ENCODE measurements around the gene PRKCA.
"Not testable (repeated sequence)": the region's sequence is repeated elsewhere in the genome, so short reads cannot be mapped to it uniquely, and the experiment has no call there.

PRKCA gene

DNA sequence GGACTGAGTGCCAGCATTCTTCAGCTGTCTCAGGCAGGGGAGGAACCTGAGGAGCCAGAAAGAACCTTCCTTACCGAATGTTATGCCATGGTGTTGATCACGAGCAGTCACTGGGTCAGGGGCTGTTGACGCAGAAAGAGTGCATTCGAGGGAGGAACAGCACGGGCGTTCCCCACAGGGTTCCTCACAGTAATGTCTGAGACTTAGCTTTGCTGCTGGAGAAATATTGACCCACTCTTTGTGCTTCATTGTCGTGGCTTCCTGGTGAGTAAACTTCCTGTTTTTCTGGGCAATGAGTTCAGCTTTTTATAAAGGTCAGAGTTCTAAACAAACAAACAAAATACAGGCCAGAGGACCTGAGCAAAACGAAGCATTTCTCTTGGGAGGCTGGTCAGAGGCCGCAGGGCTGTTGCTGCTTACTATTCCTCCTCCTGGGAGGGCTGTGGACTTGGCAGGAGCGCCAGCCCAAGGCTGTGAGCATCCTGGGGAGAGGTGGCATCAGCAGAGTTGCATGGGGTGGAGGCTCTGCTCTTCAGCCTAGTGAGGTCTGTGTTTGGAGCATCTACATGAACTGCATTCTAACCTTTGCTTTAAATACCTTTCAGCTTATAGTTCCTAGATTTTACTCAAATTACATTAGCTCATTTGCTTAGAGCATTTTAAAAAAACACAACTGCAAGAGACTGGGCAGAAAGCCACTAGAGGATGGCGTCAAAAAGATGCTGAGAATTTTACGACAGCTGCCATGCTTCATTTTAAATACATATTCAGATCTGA, 389.4 kb downstream of the PRKCA start:
- peak; percentile 67 to 80 for DNase-seq

- no peak for DNase-seq
These were observed 389.9 kb downstream of the PRKCA start for GRCh38 chr17:66692421-66692690.

GRCh38 chr17:66695098-66695497, 392.7 kb downstream of the PRKCA start:
- DNase-seq, result no peak

DNA sequence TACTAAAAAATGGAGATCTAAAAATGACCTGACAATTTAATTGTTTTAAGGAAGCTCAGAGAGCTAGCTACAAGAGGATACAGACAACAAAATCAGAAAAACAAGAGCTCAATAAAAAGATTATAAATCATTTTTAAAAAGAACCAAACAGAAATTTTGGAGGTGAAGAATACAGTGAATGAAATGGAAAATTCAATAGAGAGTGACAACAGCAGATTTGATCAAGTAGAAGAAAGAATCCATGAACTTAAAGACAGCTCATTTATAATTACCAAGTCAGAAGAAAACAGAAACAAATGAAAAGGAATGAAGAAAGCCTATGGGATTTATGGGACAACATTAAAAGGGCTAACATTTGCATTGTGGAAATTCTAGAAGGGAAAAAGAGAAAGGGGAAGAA, 395.9 kb downstream of the PRKCA start:
- no peak for DNase-seq

DNA sequence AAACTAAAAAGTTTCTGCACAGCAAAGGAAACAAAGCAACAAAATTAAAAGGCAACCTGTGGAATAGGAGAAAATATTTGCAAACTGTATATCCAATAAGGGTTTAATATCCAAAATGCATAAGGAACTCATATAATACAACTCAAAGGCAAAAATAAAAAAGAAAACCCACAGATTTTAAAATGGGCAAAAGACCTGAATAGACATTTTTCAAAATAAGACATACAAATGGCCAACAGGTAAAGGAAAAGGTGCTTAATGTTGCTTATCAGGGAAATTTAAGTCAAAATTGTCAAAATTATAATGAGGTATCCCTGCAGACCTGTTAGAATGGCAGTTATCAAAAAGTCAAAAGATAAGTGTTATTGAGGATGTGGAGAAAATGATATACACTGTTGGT, 399.0 kb downstream of the PRKCA start:
- no peak for DNase-seq

DNA sequence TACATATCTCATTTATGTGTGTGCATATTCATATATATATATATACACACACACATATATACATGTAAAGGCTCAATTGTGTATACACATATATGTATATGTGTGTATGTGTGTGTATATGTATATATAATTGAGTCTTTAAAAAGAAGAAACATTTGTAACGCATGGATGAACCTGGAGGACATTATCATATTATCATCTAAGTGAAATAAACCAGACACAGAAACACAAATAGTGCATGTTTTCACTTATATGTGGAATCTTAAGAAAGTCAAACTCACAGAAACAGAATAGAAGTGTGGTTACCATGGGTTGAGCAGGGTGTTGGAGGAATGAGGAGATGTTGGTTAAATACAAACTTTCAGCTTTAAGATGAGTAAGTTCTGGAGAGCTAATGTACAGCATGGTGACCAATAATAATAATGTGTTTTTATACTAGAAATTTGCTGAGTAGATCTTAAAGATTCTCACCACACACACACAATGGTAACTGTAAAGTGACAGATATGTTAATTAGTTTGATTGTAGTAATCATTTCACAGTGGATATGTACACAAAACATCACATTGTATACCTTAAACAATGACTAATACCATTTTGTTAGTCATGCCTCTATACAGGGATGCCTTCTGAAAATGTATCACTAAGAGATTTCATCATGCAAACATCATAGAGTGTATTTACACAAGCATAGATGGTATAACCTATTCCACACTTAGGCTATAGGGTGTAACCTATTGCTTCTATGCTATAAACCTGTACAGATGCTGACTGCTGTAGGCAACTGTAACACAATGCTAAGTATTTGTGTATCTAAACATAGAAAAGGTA, 399.9 kb downstream of the PRKCA start:
- no peak for DNase-seq

DNA sequence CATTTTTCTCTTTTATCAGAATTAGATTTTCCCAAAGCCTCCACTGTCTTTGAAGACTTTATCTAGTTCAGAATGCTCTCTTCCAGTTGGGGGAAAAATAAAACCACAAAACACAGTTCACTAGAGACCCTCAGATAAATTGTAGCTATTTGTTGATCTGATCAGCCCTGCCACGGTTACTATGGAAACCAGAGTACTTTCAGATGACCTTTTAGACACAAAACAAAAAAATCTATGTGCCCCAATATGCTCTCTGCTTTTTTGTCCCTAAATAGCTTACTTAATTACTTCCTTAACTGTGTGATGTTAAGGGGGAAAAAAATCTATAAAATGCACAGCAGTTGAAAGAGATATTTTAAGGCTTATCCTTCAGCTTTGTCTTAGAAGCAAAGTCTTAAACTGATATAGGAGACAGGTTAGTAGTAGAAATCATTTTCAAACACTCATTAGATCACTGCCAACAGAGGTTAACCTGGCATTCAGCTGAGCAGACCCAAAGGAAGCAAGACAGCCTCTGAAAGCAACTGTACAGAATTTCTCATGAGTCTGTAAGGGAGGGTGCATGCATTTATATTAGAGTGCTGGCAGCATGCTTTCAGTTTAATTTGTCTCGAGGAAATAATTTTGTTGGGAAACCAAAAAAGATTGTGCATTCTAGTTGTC, 402.6 kb downstream of the PRKCA start:
- DNase-seq, result no peak

DNA sequence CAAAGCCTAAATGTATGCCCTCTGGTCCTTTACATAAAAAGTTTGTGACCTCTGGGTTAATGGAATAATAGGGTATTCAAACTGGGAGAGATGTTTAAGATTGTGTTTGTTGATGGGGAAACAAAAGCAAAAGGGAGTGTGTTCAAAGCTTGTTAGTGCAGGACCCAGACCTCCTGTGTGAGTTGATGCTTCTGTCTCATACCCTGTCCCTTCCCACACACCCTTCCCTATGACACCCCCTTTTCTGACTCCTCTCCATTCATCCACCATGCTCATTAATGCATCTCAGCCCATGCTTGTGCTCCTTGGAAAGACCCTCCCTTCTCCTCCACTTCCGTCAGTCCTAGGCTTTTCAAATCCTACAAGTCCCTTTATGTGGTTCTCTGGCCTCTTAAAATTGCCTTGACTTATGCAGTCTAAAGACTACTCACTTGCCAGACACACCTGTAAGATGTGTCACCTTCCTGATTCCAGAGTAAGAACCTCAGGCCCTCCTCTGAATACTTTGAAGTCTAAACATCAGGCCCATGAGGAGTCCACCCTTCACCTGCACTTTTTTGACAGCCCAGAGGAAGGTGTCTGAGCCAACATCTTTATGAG, 404.5 kb downstream of the PRKCA start:
- no peak for DNase-seq

GRCh38 chr17:66711401-66711800, 409.0 kb downstream of the PRKCA start:
- no peak for DNase-seq

GRCh38 chr17:66711881-66712321, 409.5 kb downstream of the PRKCA start:
- DNase-seq, result no peak

GRCh38 chr17:66712453-66712852, 410.0 kb downstream of the PRKCA start:
- no peak for DNase-seq

- not testable (repeated sequence) for DNase-seq
These were observed 410.7 kb downstream of the PRKCA start for GRCh38 chr17:66713021-66713532.

DNA sequence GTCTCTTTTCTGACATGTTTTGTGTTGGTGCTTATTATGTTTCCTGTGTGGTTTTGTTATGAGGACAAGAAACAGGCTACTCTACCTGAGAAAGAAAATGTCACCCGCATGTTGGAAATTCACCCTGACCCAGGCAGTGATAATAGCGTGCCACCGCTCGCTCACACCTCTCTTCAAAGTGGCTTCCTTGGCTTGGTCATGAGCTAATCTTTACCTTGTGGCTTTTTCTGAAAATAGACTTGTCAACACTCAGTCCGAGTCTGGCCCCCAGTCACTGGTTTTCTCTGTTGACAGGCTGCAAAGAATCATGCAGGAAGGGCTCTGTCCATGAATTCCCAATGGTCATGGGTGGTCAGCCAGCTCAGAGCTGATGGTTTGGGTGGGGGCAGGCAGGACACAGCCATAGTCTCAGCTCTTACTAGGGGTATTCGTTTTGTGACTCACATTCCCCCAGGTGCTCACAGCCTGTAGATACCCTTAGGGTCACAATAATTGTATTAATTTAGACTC, 411.2 kb downstream of the PRKCA start:
- no peak for DNase-seq

- no peak for DNase-seq
These were observed 411.9 kb downstream of the PRKCA start for GRCh38 chr17:66714046-66715023.

GRCh38 chr17:66715076-66715675, 412.8 kb downstream of the PRKCA start:
- no peak for DNase-seq

GRCh38 chr17:66715745-66716156, 413.3 kb downstream of the PRKCA start:
- peak; percentile 41 to 43 for DNase-seq

DNA sequence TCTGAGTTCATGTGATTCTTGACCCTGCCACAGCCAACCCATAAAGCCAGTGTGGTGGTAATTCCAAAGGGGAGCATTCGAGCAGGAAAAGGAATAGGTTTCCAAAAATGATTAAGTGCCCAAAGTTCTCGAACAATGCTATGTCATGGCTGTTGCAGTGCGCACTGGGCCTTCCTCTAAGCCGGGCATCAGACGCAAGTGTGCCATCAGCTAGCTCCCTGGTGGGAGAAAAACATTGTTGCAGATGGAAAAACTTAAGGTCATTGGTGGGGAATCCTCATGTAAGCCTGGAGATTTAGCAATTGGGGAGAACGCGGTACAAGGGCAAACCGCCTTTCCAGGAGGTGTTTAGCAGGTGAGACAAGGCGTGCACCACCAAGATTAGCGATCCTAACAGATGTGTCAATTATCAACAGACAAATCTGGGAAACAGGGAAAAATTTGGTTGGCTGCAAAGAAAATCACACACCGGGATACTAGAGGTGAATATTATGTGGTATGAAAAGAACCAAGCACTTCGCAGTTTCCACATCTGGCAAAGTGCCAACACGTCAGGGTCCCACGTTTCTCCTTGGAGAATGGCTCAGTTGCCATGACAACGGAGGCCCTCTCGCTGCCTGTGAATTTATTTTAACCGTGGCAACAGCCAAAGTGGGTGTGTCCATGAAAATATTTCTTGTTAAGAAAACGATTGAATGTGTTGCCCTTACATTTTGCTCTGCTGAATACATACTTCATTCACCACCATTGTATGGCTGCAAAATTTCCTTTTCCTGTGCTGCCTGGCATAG, 414.0 kb downstream of the PRKCA start:
- DNase-seq, result no peak

DNA sequence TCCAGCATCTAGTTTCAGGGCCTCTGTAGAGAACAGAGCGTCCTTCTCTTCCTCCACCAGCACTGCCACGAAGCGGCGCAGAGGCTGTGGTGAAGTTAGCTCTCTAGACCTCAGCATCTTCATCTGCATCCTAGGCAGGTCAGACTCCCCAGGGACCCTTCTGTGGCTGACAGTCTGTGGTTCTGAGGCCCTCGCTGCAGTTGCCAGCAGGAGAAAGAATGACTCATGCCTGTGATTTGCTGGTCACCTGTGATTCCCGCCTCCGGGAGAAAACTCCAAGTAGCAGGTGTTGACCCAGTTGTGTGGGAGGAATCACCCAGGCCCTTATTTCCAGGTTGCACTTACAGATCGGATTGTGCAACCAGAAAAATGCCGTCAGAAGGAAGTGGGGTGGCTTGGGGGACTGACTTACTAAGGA, 415.2 kb downstream of the PRKCA start:
- no peak for DNase-seq

GRCh38 chr17:66720027-66720426, 417.6 kb downstream of the PRKCA start:
- no peak for DNase-seq

DNA sequence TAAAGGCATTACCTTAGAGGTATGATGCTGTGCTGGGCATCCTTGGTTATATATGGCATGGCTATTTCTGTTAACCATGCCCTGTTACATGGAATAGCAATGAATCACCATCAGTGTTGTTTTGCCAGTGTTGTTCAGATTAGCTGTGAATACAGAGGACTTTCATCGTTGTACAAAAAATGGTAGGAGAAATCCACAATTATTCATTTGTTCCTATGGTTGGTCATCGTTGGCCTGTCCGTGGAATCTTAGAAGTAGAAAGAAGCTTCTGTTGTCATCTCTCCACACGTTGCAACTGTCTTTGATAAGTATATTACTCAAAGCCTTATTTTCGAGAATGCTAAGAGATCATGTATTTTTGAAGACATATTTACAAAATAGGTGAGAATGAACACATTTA, 418.2 kb downstream of the PRKCA start:
- DNase-seq, result no peak

Measured in inflammatory macrophage (primary cell).